WTC11 (cell line): Measurements from ENCODE around the gene PTPRJ. TPM values are rescaled to one million over a fixed set of nuclear protein-coding genes. Genes with fewer than 3 reads are reported as not detected.

ENCODE experiments used
- ATAC-seq: fragments of 200-7000 bp; cut with Tn5 transposase; 2 replicates; pipeline ENCODE4 v1.10.0; 2021; ENCODE audit warnings: mild to moderate bottlenecking, moderate library complexity
- CTCF ChIA-PET: fragments of 300-600 bp; sonication (Branson Sonifier 250); formaldehyde crosslinking; loops from one replicate; lab custom pipeline; 2021; ENCODE audit warnings: antibody characterized with exemption; lab: Charles Lee
- POLR2A ChIA-PET: fragments of 350-600 bp; sonication (Branson Sonifier 250); formaldehyde crosslinking; loops from one replicate; lab custom pipeline; 2021; ENCODE audit warnings: antibody characterized with exemption; lab: Charles Lee
- DNase-seq: peaks from one replicate; pipeline ENCODE4 v3.0.0; 2021; ENCODE audit warnings: low spot score
- H3K27ac Mint-ChIP-seq: 2 replicates; pipeline ENCODE4 v1.8.0; 2021; ENCODE audit warnings: mixed read lengths
- H3K27me3 Mint-ChIP-seq: 2 replicates; pipeline ENCODE4 v1.8.0; 2021; ENCODE audit warnings: low read depth, mild to moderate bottlenecking, moderate library complexity, mixed read lengths
- H3K36me3 Mint-ChIP-seq: 2 replicates; pipeline ENCODE4 v1.8.0; 2021; ENCODE audit warnings: mixed read lengths
- H3K4me1 Mint-ChIP-seq: 2 replicates; pipeline ENCODE4 v1.8.0; 2022; ENCODE audit warnings: mixed read lengths
- H3K4me3 Mint-ChIP-seq: 2 replicates; pipeline ENCODE4 v1.8.0; 2021; ENCODE audit warnings: mild to moderate bottlenecking, moderate library complexity, mixed read lengths
- H3K9me3 Mint-ChIP-seq: 2 replicates; pipeline ENCODE4 v1.8.0; 2021; ENCODE audit warnings: mixed read lengths
- AFF4 ChIP-seq: sonication (generic); formaldehyde crosslinking; IDR thresholded peaks from 2 replicates; pipeline ENCODE4 v1.8.1; 2023; ENCODE audit warnings: mild to moderate bottlenecking, missing genetic modification reagents, borderline replicate concordance
- AR ChIP-seq: fragments of 250-450 bp; sonication (Bioruptor Pico); IDR thresholded peaks from 2 replicates; pipeline ENCODE4 v1.9.0; 2021; ENCODE audit warnings: mild to moderate bottlenecking
- CREM ChIP-seq: sonication (generic); formaldehyde crosslinking; IDR thresholded peaks from 2 replicates; pipeline ENCODE4 v1.8.1; 2022; ENCODE audit warnings: mild to moderate bottlenecking, missing genetic modification reagents, moderate library complexity
- ESRRA ChIP-seq: sonication (generic); formaldehyde crosslinking; IDR thresholded peaks from 2 replicates; pipeline ENCODE4 v1.8.1; 2022; ENCODE audit warnings: mild to moderate bottlenecking, missing genetic modification reagents, borderline replicate concordance
- ETV6 ChIP-seq: sonication (generic); formaldehyde crosslinking; IDR thresholded peaks from 2 replicates; pipeline ENCODE4 v1.8.1; 2022; ENCODE audit warnings: mild to moderate bottlenecking, missing genetic modification reagents
- MYBL2 ChIP-seq: sonication (generic); formaldehyde crosslinking; IDR thresholded peaks from 2 replicates; pipeline ENCODE4 v1.8.1; 2023; ENCODE audit warnings: mild to moderate bottlenecking, moderate library complexity, missing genetic modification reagents
- NFATC4 ChIP-seq: fragments of 250-450 bp; sonication (Bioruptor Pico); IDR thresholded peaks from 2 replicates; pipeline ENCODE4 v1.9.0; 2021; ENCODE audit warnings: mild to moderate bottlenecking
- NR2C2 ChIP-seq: sonication (generic); formaldehyde crosslinking; IDR thresholded peaks from 2 replicates; pipeline ENCODE4 v1.8.0; 2022; ENCODE audit warnings: mild to moderate bottlenecking, missing genetic modification reagents
- NR3C1 ChIP-seq: sonication (generic); formaldehyde crosslinking; conservative IDR thresholded peaks from 2 replicates; pipeline ENCODE4 v1.8.1; 2023; ENCODE audit warnings: low read depth, mild to moderate bottlenecking, missing genetic modification reagents
- ZNF121 ChIP-seq: sonication (generic); formaldehyde crosslinking; IDR thresholded peaks from 2 replicates; pipeline ENCODE4 v1.8.0; 2023; ENCODE audit warnings: missing genetic modification reagents
- ZNF138 ChIP-seq: sonication (generic); formaldehyde crosslinking; conservative IDR thresholded peaks from 2 replicates; pipeline ENCODE4 v1.8.1; 2022; ENCODE audit warnings: mild to moderate bottlenecking, moderate library complexity, missing genetic modification reagents
- ZNF396 ChIP-seq: fragments of 250-450 bp; sonication (Bioruptor Pico); IDR thresholded peaks from 2 replicates; pipeline ENCODE4 v1.8.0; 2021; ENCODE audit warnings: mild to moderate bottlenecking, moderate library complexity, borderline replicate concordance
- ZNF416 ChIP-seq: fragments of 250-450 bp; sonication (Bioruptor Pico); IDR thresholded peaks from 2 replicates; pipeline ENCODE4 v1.9.0; 2021; ENCODE audit warnings: mild to moderate bottlenecking, inconsistent platforms
- total RNA-seq: library from RNA; stranded (reverse); gene quantifications from 3 replicates; pipeline ENCODE4 v1.2.3, GENCODE V29; 2021
- TF ChIP-seq, protein P1 (sequence below): sonication (generic); formaldehyde crosslinking; conservative IDR thresholded peaks from 2 replicates; pipeline ENCODE4 v1.8.1; 2023; ENCODE audit warnings: mild to moderate bottlenecking, low read depth, missing genetic modification reagents, moderate library complexity
- TF ChIP-seq, protein P2 (sequence below): sonication (generic); formaldehyde crosslinking; IDR thresholded peaks from 2 replicates; pipeline ENCODE4 v1.8.1; 2023; ENCODE audit warnings: mild to moderate bottlenecking, missing genetic modification reagents

PTPRJ gene
- total RNA-seq, 1 experiment from 2014 or later, result 19.5 TPM

DNA sequence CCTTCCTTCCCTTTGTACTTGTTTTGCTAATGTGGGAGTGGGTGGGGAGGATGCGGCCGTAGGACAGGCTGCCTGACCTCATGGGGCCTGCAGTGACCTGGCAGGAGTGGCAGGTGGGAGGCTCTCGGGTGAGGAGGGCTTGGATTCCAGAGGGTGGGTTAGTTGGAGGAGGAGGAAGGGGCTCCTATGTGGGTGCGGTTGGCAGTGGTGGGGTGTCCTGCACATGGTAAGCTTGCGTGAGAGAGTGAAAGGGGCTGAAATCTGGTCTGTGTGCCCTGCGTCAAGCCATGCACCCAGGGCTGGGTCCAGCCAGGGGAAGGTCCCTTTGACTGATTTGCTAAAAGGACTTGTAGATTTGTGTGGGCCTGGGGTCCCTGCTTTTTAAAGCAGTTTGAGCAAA is 145.5 kb downstream of the PTPRJ start:
- ChIA-PET POLR2A (no interaction called here), CTCF (no interaction called here)
- ATAC-seq (no peak), DNase-seq (no peak)
- peak overlapping the region; percentile 67; the same call in 1 of the 2 replicates for H3K27ac Mint-ChIP-seq
- H3K36me3 Mint-ChIP-seq, result peaks cover 23% of the 10 kb centered on the region
- no peaks in the 10 kb centered on the region for H3K9me3 Mint-ChIP-seq
- peaks cover 6% of the 10 kb centered on the region for H3K4me1 Mint-ChIP-seq
- H3K27me3 Mint-ChIP-seq, result no peaks in the 10 kb centered on the region
- TF ChIP-seq NFATC4 (no peak), AR (CRISPR knock-in tag) (no peak), NR2C2 (CRISPR knock-in tag) (no peak), ZNF121 (CRISPR knock-in tag) (no peak), ZNF138 (CRISPR knock-in tag) (no peak), ZNF396 (no peak), ETV6 (CRISPR knock-in tag) (no peak), MYBL2 (CRISPR knock-in tag) (no peak), CREM (CRISPR knock-in tag) (no peak), ESRRA (no peak), NR3C1 (CRISPR knock-in tag) (no peak), AFF4 (CRISPR knock-in tag) (no peak), ZNF416 (CRISPR knock-in tag) (no peak)
- TF ChIP-seq, protein P1, sequence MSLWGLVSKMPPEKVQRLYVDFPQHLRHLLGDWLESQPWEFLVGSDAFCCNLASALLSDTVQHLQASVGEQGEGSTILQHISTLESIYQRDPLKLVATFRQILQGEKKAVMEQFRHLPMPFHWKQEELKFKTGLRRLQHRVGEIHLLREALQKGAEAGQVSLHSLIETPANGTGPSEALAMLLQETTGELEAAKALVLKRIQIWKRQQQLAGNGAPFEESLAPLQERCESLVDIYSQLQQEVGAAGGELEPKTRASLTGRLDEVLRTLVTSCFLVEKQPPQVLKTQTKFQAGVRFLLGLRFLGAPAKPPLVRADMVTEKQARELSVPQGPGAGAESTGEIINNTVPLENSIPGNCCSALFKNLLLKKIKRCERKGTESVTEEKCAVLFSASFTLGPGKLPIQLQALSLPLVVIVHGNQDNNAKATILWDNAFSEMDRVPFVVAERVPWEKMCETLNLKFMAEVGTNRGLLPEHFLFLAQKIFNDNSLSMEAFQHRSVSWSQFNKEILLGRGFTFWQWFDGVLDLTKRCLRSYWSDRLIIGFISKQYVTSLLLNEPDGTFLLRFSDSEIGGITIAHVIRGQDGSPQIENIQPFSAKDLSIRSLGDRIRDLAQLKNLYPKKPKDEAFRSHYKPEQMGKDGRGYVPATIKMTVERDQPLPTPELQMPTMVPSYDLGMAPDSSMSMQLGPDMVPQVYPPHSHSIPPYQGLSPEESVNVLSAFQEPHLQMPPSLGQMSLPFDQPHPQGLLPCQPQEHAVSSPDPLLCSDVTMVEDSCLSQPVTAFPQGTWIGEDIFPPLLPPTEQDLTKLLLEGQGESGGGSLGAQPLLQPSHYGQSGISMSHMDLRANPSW (CRISPR knock-in tag), result no peak
- TF ChIP-seq, protein P2, sequence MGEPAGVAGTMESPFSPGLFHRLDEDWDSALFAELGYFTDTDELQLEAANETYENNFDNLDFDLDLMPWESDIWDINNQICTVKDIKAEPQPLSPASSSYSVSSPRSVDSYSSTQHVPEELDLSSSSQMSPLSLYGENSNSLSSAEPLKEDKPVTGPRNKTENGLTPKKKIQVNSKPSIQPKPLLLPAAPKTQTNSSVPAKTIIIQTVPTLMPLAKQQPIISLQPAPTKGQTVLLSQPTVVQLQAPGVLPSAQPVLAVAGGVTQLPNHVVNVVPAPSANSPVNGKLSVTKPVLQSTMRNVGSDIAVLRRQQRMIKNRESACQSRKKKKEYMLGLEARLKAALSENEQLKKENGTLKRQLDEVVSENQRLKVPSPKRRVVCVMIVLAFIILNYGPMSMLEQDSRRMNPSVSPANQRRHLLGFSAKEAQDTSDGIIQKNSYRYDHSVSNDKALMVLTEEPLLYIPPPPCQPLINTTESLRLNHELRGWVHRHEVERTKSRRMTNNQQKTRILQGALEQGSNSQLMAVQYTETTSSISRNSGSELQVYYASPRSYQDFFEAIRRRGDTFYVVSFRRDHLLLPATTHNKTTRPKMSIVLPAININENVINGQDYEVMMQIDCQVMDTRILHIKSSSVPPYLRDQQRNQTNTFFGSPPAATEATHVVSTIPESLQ (CRISPR knock-in tag), result no peak
- H3K4me3 Mint-ChIP-seq, result no peak overlapping the region
